ENCODE data around the gene FOXN3. TPM values are rescaled to one million over a fixed set of nuclear protein-coding genes. Genes with fewer than 3 reads are reported as not detected.

FOXN3 gene
- total RNA-seq, 2 donors from 2014 or later: 61.2 to 84.1 TPM

DNA sequence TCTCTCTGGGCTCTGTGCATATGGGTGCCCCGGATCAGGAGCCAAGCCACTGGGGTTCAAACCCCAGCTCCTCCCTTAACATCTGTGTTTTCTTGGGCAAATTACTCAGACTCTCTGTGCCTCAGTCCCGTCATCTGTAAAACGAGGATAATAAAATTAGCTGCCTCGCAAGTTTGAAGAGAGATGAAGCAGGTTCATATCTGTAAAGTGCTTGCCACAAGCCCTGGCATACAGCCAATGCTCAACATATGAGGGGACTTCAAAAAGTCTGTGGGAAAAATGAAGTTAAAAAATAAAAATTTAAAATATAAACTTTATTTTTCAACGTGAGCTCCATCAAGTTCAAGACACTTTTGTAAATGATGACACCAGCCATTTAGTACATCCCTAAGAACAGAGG lies 276.7 kb downstream of the FOXN3 start:
- Mint-ChIP-seq H3K4me1 (peaks cover 15% of the 10 kb centered on the region), H3K36me3 (ENCODE audit: low read depth) (no peaks in the 10 kb centered on the region), H3K27me3 (ENCODE audit: insufficient read depth) (peaks cover 6% of the 10 kb centered on the region), H3K27ac (no peak overlapping the region), H3K4me3 (no peak overlapping the region), H3K9me3 (peaks cover 7% of the 10 kb centered on the region)
- Histone ChIP-seq H3K4me1 (ENCODE audit: control insufficient read depth, insufficient read depth, low read length) (no peaks in the 10 kb centered on the region), H3K9me3 (ENCODE audit: control insufficient read depth, low read length) (no peaks in the 10 kb centered on the region), H3K27me3 (ENCODE audit: control insufficient read depth, insufficient read depth, low read length, poor library complexity, severe bottlenecking) (no peaks in the 10 kb centered on the region), H3K36me3 (ENCODE audit: control insufficient read depth, insufficient read depth, low read length) (no peaks in the 10 kb centered on the region), H3K27ac (ENCODE audit: low read depth, low read length) (no peak overlapping the region), H3K4me3 (ENCODE audit: low read length) (no peak overlapping the region), H3K9ac (ENCODE audit: extremely low read depth, low read length, poor library complexity, severe bottlenecking) (no peak overlapping the region)
- WGBS, 2 experiments (ENCODE audit: insufficient coverage in 1 of 2, insufficient read length in 1 of 2): 69 to 72% methylated on average over 5 of the region's 5 CpGs
- TF ChIP-seq, protein P1, sequence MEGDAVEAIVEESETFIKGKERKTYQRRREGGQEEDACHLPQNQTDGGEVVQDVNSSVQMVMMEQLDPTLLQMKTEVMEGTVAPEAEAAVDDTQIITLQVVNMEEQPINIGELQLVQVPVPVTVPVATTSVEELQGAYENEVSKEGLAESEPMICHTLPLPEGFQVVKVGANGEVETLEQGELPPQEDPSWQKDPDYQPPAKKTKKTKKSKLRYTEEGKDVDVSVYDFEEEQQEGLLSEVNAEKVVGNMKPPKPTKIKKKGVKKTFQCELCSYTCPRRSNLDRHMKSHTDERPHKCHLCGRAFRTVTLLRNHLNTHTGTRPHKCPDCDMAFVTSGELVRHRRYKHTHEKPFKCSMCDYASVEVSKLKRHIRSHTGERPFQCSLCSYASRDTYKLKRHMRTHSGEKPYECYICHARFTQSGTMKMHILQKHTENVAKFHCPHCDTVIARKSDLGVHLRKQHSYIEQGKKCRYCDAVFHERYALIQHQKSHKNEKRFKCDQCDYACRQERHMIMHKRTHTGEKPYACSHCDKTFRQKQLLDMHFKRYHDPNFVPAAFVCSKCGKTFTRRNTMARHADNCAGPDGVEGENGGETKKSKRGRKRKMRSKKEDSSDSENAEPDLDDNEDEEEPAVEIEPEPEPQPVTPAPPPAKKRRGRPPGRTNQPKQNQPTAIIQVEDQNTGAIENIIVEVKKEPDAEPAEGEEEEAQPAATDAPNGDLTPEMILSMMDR (conservative IDR thresholded peaks at IDR 0.05): no peak
- no peak for DNase-seq

DNA sequence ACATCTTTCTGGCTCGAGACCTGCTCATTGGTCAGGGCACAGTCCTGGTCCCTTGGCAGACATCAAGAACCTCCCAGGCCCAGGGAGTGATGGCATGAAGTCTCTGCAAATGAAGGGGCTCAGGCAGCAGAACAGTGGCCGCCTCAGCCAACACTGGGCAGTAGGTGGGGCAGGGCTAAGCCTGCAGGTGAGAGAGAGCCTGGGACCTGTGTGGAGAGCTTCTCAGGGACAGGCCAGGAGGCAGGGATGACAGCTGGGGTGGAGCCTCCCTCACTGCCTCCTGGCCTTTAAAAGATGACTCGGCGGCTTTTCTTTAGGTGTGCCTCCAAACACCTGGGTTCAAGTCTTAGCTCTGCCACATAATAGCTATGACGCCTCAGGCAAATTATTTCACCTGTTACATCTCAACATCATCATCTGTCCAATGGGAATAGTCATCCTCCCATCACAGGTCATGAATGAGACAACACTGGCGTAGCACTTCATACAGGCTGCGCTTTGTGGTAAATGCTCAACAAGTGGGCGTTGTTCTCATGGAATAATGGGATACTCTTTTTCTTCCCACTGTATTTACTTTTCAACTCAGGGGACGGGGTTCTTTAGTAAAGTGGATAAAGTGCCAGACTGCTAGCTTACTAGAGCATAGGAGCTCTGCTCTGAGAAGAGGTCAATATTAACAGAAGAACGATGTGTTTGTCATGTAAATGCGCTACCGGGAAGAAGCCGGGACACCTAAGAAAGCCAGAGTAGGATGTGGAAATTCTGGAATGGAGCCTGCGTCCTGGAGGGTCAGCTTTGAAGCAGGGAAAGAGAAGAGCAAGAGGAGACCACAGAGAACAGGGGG lies 277.4 kb downstream of the FOXN3 start:
- peak; percentile 74 for DNase-seq
- H3K4me1 Mint-ChIP-seq: peaks cover 17% of the 10 kb centered on the region
- peaks cover 6% of the 10 kb centered on the region for H3K27me3 Mint-ChIP-seq (ENCODE audit: insufficient read depth)
- WGBS, 2 experiments (ENCODE audit: insufficient coverage in 1 of 2, insufficient read length in 1 of 2): 52 to 67% methylated on average over 8 to 14 of the region's 14 CpGs
- H3K27ac Mint-ChIP-seq: peak overlapping the region; percentile 1
- no peak overlapping the region for H3K4me3 Mint-ChIP-seq
- peaks cover 7% of the 10 kb centered on the region for H3K9me3 Mint-ChIP-seq
- no peaks in the 10 kb centered on the region for H3K36me3 Mint-ChIP-seq (ENCODE audit: low read depth)
- no peaks in the 10 kb centered on the region for H3K36me3 ChIP-seq (ENCODE audit: control insufficient read depth, insufficient read depth, low read length)
- no peaks in the 10 kb centered on the region for H3K4me1 ChIP-seq (ENCODE audit: control insufficient read depth, insufficient read depth, low read length)
- H3K27me3 ChIP-seq (ENCODE audit: control insufficient read depth, insufficient read depth, low read length, poor library complexity, severe bottlenecking): no peaks in the 10 kb centered on the region
- no peak overlapping the region for H3K27ac ChIP-seq (ENCODE audit: low read depth, low read length)
- H3K4me3 ChIP-seq (ENCODE audit: low read length): no peak overlapping the region
- TF ChIP-seq, protein P1 (conservative IDR thresholded peaks at IDR 0.05): no peak
- H3K9ac ChIP-seq (ENCODE audit: extremely low read depth, low read length, poor library complexity, severe bottlenecking): no peak overlapping the region
- H3K9me3 ChIP-seq (ENCODE audit: control insufficient read depth, low read length): no peaks in the 10 kb centered on the region

DNA sequence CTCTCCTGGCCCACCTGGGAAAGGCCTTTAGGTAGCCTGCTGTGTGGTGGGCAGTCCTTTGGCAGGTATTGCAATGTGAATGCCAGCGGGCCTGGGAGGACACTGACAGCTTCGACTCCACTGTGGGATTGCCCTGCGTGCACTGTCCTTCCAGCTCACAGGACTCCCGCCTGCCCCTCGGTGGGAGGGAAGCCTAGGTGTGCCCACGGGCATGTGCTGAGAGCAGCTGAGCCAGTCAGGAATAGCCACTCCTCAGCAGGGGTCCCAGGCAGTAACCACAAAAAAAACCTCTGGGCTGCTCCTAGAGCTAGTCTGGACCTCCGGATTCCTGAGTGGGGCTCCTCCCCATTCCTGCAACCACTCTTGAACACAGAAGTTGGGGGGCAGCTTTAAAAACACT lies 278.2 kb downstream of the FOXN3 start:
- TF ChIP-seq, protein P1 (conservative IDR thresholded peaks at IDR 0.05): no peak
- Mint-ChIP-seq H3K36me3 (ENCODE audit: low read depth) (no peaks in the 10 kb centered on the region), H3K27ac (no peak overlapping the region), H3K9me3 (peaks cover 7% of the 10 kb centered on the region), H3K27me3 (ENCODE audit: insufficient read depth) (peaks cover 6% of the 10 kb centered on the region), H3K4me1 (peaks cover 17% of the 10 kb centered on the region), H3K4me3 (no peak overlapping the region)
- Histone ChIP-seq H3K4me1 (ENCODE audit: control insufficient read depth, insufficient read depth, low read length) (no peaks in the 10 kb centered on the region), H3K27me3 (ENCODE audit: control insufficient read depth, insufficient read depth, low read length, poor library complexity, severe bottlenecking) (no peaks in the 10 kb centered on the region), H3K36me3 (ENCODE audit: control insufficient read depth, insufficient read depth, low read length) (no peaks in the 10 kb centered on the region), H3K27ac (ENCODE audit: low read depth, low read length) (no peak overlapping the region), H3K9ac (ENCODE audit: extremely low read depth, low read length, poor library complexity, severe bottlenecking) (no peak overlapping the region), H3K9me3 (ENCODE audit: control insufficient read depth, low read length) (no peaks in the 10 kb centered on the region), H3K4me3 (ENCODE audit: low read length) (no peak overlapping the region)
- DNase-seq: peak; percentile 59
- WGBS, 2 experiments (ENCODE audit: insufficient coverage in 1 of 2, insufficient read length in 1 of 2): 83 to 94% methylated on average over 5 to 7 of the region's 7 CpGs
